Measurements from ENCODE around the gene NLE1.

- no peak for TF ChIP-seq POLR2AphosphoS5 (IDR thresholded peaks at IDR 0.05; ENCODE audit: low read depth, low read length)
- no peak for TF ChIP-seq SPI1 (IDR thresholded peaks at IDR 0.05; ENCODE audit: low read depth, low read length)
- TF ChIP-seq POLR2A (IDR thresholded peaks at IDR 0.05; ENCODE audit: low read depth, low read length): no peak
- no peak for TF ChIP-seq PAX5 (IDR thresholded peaks at IDR 0.05; ENCODE audit: insufficient read depth, low read length, severe bottlenecking)
- TF ChIP-seq TAF1 (IDR thresholded peaks at IDR 0.05; ENCODE audit: low read depth, low read length): no peak
These were observed 59.9 kb downstream of the NLE1 start for GRCh38 chr17:35082073-35082657.
